COR-L47 (cell line): ENCODE results near the gene RGL2.
"Not testable (repeated sequence)": the region's sequence is repeated elsewhere in the genome, so short reads cannot be mapped to it uniquely, and the experiment has no call there.

ENCODE experiments used
- DNase-seq: peaks from one replicate; lab custom pipeline; 2025; lab: John Stamatoyannopoulos, UW

RGL2 gene

DNA sequence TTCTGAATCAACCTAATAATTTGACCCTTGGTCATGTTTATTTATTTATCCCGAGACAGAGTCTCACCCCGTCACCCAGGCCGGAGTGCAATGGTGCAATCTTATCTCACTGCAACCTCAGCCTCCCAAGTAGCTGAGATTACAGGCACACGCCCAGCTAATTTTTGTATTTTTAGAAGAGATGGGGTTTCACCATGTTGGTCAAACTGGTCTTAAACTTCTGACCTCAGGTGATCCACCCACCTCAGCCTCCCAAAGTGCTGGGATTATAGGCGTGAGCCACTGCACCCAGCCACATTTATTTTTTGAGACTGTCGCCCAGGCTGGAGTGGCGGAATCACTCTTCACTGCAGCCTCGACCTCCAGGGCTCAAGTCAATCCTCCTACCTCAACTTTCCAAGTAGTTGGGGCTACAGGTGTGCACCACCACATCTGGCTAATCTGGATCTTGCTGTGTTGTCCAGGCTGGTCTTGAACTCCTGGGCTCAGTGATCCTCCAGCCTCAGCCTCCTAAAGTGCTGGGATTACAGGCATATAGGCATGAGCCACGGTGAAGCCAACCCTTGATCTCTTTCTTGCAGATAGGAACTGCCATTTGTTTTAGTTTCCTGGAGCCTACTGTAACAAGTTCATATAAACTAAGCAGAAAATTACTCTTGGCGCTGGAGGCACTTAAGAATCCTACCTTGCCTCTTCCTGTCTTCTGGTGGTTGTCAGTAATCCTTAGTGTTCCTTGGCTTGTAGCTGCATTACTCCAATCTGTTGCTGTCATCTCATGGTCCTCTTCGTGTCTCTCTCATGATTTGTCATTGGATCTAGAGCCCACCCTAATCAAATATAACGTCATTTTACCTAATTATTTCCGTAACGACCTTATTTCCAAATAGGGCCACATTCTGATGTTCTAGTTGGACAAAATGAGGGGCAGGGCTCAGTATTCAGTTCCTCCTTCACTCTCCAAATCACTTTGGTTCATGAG, 24.5 kb downstream of the RGL2 start:
- no peak for DNase-seq

DNA sequence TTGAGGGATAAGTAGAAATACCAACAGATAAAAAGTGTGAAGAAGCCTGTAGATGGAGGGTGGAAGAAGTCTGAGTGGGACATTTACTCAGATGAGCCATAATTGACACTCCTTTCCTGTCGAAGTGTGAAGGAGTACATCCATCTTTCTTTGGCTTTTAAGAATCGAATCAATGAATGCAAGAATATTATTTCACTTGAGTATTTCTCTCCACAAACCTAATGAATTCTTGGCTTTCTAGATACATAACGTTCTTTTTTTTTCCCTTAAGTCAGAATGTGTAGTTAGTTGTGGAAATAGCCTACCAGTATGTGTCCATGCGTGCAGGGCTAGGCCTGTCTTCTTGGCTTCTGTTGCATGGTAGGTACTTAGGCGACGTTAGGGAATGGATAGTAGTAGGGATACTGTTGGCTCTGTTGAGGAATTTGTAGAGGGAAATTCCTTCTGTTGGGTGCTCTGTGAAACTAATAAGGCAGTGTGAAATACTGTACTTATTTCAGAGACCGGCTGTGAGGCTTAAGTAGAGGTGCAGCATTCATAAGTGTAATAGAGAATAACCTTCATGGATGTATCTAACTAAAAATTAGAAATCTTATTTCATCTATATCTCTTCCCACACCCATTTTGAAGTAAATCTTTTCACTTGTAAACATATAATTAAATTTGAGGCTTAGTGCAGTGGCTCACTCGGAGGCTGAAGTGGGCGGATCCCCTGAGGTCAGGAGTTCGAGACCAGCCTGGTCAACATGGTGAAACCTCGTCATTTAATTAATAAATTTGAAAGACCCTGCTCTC, 25.4 kb downstream of the RGL2 start:
- DNase-seq, result no peak

DNA sequence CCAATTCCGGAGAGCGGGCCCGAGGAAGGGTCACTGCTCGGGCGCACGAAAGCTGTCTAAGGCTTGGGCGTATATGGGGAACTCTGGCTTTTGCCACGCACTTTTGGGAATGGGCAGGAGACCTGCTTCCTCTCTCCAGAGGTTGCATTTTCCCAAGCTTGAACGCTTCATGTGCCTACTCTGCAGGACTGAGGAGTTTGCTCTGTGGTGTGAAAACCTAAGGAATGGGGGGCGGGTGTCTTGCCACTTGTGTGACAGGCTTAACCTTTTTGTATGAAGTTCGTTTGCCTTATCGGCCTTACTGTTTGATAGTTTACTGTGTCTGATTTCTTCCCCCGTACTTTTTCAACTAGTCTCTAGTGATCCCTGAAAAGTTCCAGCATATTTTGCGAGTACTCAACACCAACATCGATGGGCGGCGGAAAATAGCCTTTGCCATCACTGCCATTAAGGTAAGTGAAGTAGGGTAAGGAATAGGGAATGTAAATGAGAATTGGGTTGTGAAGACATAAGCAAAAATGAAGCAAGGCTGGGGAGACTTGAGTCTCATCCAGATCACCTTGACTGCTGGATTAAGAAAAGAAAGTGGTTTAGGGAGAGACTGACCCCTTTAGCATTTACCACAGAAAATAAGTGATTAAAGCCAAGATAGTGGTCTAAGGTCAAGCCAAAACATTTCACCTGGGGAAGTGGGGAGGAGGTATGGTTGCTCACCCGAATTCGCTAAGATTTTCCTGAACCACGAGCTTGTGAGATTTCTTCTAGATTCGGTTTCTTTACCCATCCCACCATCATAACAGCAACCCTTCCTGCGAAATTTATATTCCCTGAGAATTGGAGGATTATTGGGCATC, 26.2 kb downstream of the RGL2 start:
- no peak for DNase-seq

DNA sequence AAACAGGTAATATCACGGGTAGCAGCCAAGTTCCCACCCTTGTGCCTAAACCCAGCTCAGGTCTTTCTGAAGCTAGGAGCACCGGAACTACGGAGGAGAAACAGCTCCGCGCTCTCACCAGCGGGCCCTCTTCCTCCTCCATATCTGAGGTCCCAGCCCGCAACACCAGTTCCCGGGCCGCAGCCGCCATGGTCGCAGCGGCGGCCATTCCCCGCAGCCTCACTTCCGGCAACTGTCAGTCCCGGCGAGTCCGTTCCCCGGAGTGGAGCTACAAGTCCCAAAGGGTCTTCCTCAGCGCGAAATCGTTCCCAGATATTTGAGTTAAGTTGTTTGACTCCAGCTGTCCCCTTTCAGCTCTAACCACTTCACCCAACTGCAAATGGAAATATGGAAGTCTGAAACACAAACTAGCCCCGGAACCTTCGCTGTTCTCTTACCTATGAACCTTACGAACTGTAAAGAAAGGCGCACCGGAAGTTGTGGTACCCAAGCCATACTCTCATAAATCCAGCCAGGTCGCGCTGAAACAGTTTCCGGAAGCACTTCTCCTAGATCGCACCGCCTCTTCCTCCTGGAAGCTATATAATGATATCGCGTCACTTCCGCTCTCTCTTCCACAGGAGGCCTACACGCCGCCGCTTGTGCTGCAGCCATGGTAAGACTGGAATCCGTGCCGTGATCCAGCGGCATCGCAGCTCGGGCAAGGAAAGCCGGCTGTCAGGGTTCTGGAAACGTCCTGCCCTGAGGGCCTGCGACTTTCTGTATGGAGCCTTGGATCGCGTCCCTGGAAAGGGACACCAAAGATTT, 27.1 kb downstream of the RGL2 start, which contains the start of the genes RPS18 and VPS52:
RPS18 (plus strand) TSS at position 608 of the 807 bp plus-strand sequence; CDS start at position 653, 45 bp downstream.
VPS52 (minus strand) TSS at position 409 of the 807 bp plus-strand sequence; CDS start at position 208, 201 bp downstream.
- peak; percentile 99 for DNase-seq

DNA sequence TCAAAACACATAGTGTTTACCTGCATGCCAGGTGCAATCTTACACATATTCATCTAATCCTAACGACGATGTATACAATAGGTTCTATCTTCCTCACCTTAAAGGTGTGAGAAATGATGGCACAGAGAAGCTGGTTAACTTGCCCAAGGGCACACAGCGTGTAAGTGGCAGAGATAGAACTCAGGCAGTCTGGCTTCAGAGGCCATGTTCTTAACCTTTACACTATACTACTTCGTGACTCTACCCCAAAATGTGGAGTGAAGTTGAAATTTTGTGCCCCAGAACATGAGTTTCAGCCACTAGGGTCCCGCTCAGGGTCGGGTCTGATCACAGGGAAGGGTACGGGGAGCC, 27.6 kb downstream of the RGL2 start:
- no peak for DNase-seq

DNA sequence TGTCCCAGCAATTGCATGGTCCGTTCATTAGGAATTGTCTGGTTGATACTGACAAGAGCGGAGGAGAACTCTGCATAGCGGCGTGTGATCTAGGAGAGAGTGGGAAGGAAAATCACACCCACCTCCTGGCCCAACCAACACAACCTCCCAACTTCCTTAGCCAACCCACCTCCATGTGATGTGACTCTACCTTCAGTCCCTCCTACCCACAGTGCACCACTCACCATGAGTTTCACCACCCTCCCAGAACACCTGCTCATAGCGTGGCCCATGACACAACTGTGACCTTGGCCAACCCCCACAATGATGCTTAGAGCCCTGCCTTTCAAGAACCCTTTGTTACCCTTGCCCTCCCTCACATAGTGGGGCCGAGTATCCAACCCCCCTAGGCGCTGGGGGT, 34.7 kb downstream of the RGL2 start:
- no peak for DNase-seq

DNA sequence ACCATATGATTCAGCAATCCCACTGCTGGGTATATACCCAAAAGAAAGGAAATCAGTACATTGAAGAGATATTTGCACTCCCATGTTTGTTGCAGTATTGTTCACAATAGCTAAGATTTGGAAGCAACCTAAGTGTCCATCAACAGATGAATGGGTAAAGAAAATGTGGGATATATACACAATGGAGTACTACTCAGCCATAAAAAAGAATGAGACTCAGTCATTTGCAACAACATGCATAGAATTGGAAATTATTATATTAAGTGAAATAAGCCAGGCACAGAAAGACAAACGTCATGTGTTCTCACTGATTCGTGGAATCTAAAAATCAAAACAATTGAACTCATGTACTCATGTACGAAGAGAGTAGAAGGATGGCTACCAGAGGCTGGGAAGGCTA, 36.3 kb downstream of the RGL2 start:
- not testable (repeated sequence) for DNase-seq

DNA sequence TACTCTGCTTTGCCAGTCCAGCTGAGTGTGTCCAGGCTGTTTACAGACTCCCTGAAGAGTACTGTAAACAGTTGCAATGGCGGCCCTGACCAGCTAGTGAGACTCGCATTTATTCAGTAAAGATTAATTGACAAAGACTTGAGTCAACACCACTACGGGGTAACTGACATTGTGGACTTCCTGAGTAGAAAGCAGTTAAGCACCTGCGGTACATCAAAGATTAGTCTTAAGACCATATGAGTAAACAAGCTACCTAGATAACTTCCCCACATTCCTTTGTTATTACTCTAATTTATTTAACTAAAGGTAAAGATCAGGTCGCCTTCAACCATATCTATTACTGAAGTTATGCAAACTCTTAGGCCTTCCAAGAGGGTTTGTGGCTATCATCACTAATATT, 39.7 kb downstream of the RGL2 start:
- DNase-seq, result no peak

DNA sequence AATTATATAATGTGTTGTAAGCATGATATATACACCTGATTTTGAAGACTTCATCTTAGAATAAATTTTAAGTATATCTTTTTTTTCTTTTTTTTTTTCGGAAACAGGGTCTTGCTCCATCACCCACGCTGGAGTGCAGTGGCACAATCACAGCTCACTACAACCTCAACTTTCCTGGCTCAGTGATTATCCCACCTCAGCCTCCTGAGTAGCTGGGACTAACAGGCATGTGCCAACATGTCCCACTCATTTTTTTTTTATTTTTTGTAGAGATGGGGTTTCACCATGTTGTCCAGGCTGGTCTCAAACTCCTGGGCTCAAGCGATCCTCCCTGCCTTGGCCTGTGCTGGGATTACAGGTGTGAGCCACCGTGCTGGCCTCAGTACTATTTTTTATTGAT, 44.2 kb downstream of the RGL2 start:
- no peak for DNase-seq

DNA sequence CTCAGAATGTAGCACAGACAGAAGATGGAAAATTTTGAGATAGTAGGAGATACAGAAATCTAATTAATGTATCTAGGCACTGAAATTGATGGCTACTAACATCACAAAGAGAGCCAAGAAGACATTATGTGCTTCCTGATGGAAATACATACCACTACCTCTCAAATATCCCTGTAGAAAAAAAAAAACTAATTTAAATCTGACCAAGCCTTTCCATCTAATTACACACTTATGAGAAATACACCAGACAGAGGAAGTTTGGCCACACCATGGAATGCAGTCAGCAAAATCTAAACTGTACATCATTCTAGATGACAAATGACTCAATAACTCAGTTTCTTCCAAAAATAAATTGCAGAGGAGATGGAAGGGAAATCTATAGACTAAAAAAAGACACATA, 46.0 kb downstream of the RGL2 start:
- DNase-seq, result no peak

DNA sequence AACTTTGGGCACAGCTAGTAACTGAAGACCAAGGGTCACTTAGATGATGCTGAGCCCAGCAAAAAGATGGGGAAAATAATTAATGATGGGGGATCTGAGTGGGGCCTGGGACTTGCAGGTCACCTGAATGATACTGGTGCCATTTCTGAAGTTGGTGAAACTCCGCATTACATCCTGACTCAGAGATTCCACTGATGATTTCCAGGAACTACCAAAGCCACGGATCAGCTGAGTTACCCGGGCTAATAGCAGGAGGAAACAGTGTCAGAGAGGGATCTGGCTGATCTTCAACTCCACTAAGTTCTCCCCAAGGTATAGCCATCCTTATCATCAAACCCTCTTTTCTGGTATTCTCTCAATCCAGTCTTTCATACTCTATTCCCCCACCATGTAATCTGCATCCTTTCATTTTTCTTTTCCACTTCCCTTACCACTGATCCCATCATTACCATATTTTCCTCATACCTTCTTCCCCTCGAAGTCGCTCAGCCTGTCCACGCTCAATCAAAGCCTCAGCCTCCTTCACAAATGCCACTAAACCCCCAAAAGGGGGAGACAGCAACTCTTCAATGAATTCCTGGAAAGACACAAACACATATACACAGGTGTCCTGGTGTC, 47.2 kb downstream of the RGL2 start:
- no peak for DNase-seq

DNA sequence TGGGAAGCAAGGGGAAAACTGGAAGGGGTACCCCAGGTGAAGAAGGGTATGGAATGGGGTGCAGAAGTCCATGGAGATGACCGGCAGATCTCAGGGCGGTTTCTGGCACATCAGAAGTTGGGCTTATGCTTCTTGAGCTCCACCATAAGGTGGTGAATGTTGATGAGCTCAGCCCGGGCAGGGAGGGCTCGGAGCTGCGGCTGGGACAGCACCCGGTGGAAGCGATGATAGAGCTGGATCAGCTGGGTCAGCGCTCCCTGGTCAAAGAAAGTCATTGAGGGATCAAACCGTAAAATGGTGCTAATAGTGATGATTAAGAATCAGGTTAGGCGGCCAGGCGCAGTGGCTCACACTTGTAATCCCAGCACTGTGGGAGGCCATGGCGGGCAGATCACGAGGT, 48.0 kb downstream of the RGL2 start:
- no peak for DNase-seq

DNA sequence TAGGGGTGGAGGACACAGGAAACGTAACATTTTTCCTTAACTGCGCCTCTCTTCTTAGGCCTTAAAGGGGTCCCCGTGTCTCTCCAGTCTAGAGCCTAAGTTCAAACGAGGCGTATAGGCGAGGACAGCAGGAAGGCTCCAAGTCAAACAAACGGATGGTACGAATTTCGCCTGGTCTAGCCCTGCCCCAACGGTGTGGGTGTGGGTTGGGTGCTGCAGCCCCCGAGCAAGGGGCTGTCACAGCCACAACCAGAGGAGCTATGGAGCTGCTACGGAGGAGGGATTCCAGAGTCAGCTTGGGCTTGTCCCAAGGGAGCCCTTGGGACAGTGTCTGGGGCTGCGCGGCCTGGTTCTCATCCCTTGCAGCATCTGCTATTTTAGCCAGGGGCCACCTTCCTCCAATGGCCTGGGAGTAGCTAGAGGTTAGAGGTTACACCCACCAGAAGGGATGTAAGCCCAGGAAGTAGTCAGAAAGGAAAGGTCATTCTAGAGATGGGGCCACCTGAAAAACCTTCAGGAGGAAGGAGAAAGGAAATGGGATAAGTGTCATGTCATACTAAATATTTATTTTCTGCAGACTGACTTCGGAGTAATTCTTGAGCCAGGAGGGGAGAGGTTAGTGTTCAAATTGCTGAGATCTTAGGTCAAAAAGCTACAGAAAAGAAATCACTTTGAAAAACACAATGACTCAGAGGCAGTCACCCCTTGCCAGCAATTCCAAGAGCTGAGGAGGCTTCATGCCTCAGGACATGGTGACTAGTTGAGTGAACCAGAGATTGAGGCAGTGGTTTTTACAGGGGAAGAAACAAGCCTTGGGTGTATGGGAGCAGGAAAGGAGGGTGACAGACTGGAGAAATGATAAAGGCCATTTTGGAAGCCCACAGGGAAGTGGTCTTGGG, 48.8 kb downstream of the RGL2 start:
- DNase-seq, result no peak

DNA sequence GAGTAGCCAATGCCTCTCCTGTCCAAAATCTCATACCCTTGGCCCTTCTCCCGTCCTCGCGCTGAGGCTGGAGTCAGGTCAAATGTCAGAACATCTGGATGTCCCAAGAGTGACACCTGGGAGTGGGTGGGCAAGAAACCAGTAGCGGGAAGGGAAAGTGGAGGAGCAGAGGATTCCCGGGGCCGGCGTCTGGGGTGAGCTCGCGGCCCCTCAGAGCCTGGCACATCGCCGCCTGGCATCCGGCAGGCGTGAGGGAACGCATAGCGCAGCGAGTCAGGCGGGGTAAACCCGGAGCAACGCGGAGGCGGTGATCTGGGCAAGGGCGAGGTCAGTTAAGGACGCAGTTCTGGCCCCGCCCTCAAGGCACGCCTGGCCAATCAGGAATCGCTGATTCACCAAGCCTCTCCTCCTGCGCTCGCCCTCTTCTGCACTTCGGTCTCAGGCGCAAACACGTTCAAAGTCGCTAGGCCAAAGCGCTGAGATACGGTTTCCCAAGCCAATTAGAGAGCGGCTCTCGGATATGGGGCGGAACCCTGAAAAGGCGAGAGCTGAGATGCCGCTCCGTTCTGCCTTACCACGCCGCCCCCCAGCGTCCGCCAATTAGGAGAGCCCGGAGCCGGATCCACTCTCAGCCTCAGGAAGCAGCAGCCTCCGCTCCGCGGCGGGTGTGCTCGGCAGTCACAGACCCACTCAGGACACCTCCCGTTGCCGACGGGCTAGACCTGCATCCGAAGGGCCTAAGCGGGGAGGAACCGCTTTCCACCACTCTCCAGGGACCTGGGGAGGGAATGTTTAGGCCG, 49.6 kb downstream of the RGL2 start:
- DNase-seq, result peak; percentile 97

DNA sequence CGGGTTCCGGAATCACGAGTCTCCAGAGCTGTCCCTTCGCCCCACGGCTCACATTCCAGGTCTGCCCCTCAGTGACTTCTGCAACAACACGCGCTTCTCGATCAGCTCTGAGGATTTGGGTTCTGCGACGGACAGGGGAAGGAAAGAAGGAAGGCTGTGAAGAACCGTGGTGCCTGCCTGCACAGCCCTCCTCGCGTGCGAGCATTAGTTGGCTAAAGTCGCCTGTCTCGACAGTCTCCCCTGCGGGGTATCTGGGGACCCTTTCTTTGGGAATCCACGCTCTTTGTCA, 50.2 kb downstream of the RGL2 start:
- no peak for DNase-seq

DNA sequence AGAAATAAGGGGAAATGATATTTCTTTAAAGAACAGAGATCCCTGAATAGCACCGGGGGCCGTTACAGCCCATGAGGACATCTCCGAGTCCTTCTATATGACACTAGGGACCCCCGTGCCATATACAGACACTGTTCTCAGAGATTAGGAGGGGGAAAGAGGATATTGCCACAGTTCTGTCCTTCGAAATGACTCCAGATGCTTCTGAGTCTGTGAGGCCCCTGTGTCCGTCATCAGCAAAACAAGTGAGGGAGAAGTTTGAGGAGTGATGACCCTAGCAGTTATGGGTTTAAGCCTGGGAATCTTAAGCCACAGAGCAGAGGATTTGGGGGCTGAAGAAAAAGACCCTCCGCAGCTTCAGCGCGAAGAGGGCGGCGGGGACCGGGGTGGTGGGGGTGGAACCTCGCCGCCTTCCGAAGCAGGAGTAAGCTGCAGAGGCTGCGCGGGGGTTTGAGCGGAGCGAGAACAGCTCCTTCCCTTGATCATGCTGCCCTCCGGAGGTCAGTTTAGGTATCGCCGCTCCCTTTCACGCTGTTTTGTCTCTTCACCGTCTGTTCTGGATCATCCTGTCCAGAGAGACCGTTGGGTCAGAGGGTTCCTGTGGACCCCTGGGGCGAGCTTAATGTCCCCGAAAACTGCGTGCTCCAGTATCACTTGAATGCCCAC, 50.6 kb downstream of the RGL2 start:
- DNase-seq, result peak; percentile 72

DNA sequence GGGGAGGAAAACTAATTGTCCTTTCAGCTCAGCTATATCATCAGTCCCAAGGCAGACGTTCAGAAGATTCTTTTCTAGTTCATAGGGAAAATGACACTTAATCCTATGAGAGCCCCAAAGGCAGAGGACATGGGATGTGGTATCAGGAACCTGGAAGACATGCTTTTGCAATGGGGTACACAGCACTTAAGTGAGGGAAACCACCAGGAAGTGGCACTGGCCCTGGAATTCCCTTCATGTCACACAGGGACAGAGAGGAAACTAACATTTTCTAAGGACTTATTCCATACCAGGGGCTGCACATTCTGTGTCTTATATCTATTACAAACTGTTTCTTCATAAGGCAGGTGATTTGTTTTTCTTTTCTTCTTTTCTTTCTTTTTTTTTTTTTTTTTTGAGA, 55.3 kb downstream of the RGL2 start:
- no peak for DNase-seq

DNA sequence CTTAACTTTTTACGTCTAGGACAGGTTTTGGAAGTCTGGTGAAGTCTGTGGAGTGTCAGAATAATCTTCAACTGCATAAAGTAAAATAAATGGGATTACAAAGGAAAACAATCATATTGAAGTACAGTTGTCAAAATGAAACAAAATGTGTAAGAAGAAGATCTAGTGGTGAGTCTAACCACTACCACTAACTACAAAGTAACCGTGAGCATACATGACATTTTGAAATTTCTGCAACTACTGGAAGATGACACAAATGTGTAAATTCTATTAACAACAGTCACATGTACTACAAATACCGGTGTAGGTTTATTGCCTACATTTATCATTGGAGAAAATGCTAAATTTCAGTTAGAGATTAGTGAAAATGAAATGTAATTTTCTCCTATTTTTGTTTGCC, 56.8 kb downstream of the RGL2 start:
- no peak for DNase-seq
